HEK293T (cell line): ENCODE measurements around the gene TGFBR3.

Source experiments
- CTCF ChIA-PET: fragments of 350-600 bp; formaldehyde crosslinking; extraction: SDS; loops from one replicate; lab custom pipeline; 2021; ENCODE audit warnings: antibody characterized with exemption, inconsistent platforms; lab: Yijun Ruan, JAX
- POLR2A ChIA-PET: fragments of 350-600 bp; formaldehyde crosslinking; extraction: SDS; loops from one replicate; lab custom pipeline; 2020; ENCODE audit warnings: antibody characterized with exemption, inconsistent platforms; lab: Yijun Ruan, JAX
- DNase-seq: peaks from one replicate; pipeline ENCODE4 v3.0.0; 2012; ENCODE audit warnings: mixed read lengths; ENCODE audit errors: extremely low spot score
- ARNT ChIP-seq: fragments of 450-650 bp; IDR thresholded peaks from 2 replicates; pipeline ENCODE4 v1.6.1; 2017; ENCODE audit warnings: mild to moderate bottlenecking
- BHLHE40 ChIP-seq: fragments of 450-650 bp; IDR thresholded peaks from 2 replicates; pipeline ENCODE4 v1.6.1; 2016; ENCODE audit warnings: mild to moderate bottlenecking, moderate library complexity, borderline replicate concordance
- CTBP1 ChIP-seq: fragments of 450-650 bp; IDR thresholded peaks from 2 replicates; pipeline ENCODE4 v1.6.1; 2016; ENCODE audit warnings: borderline replicate concordance
- ELF4 ChIP-seq: fragments of 450-650 bp; IDR thresholded peaks from 2 replicates; pipeline ENCODE4 v1.6.1; 2017; ENCODE audit warnings: antibody characterized with exemption
- FOXA1 ChIP-seq: fragments of 450-650 bp; IDR thresholded peaks from 2 replicates; pipeline ENCODE4 v1.6.1; 2016; ENCODE audit warnings: mild to moderate bottlenecking
- FOXK2 ChIP-seq: fragments of 450-650 bp; IDR thresholded peaks from 2 replicates; pipeline ENCODE4 v1.6.1; 2016; ENCODE audit warnings: mild to moderate bottlenecking
- FOXM1 ChIP-seq: fragments of 450-650 bp; IDR thresholded peaks from 2 replicates; pipeline ENCODE4 v1.6.1; 2017; ENCODE audit warnings: mild to moderate bottlenecking, borderline replicate concordance
- HDGF ChIP-seq: fragments of 450-650 bp; IDR thresholded peaks from 2 replicates; pipeline ENCODE4 v1.6.1; 2017; ENCODE audit warnings: antibody characterized with exemption, borderline replicate concordance
- L3MBTL2 ChIP-seq: fragments of 450-650 bp; conservative IDR thresholded peaks from 2 replicates; pipeline ENCODE4 v1.6.1; 2016; ENCODE audit warnings: mild to moderate bottlenecking
- LEF1 ChIP-seq: fragments of 450-650 bp; IDR thresholded peaks from 2 replicates; pipeline ENCODE4 v1.6.1; 2017; ENCODE audit warnings: mild to moderate bottlenecking, borderline replicate concordance
- NFRKB ChIP-seq: fragments of 450-650 bp; IDR thresholded peaks from 2 replicates; pipeline ENCODE4 v1.6.1; 2016; ENCODE audit warnings: mild to moderate bottlenecking, moderate library complexity
- SP1 ChIP-seq: fragments of 450-650 bp; IDR thresholded peaks from 2 replicates; pipeline ENCODE4 v1.6.1; 2017
- SUZ12 ChIP-seq: fragments of 450-650 bp; IDR thresholded peaks from 2 replicates; pipeline ENCODE4 v1.6.1; 2016; ENCODE audit warnings: mild to moderate bottlenecking
- TARDBP ChIP-seq: fragments of 450-650 bp; IDR thresholded peaks from 2 replicates; pipeline ENCODE4 v1.6.1; 2016
- ZNF384 ChIP-seq: fragments of 450-650 bp; IDR thresholded peaks from 2 replicates; pipeline ENCODE4 v1.6.1; 2016
- TF ChIP-seq, protein P1 (sequence below): fragments of 450-650 bp; IDR thresholded peaks from 2 replicates; pipeline ENCODE4 v1.6.1; 2016

Gene TGFBR3

GRCh38 chr1:91712981-91713841 is 172.7 kb downstream of the TGFBR3 start:
- TF ChIP-seq FOXA1 (no peak), SUZ12 (no peak), SP1 (no peak), FOXM1 (no peak), NFRKB (no peak), FOXK2 (no peak), LEF1 (no peak), BHLHE40 (no peak), ARNT (no peak), ZNF384 (no peak), TARDBP (no peak), CTBP1 (no peak), ELF4 (no peak), L3MBTL2 (no peak), HDGF (no peak)
- TF ChIP-seq, protein P1, sequence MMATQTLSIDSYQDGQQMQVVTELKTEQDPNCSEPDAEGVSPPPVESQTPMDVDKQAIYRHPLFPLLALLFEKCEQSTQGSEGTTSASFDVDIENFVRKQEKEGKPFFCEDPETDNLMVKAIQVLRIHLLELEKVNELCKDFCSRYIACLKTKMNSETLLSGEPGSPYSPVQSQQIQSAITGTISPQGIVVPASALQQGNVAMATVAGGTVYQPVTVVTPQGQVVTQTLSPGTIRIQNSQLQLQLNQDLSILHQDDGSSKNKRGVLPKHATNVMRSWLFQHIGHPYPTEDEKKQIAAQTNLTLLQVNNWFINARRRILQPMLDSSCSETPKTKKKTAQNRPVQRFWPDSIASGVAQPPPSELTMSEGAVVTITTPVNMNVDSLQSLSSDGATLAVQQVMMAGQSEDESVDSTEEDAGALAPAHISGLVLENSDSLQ: no peak
- DNase-seq: no peak
- CTCF ChIA-PET: no interaction called here
- POLR2A ChIA-PET: no interaction called here

DNA sequence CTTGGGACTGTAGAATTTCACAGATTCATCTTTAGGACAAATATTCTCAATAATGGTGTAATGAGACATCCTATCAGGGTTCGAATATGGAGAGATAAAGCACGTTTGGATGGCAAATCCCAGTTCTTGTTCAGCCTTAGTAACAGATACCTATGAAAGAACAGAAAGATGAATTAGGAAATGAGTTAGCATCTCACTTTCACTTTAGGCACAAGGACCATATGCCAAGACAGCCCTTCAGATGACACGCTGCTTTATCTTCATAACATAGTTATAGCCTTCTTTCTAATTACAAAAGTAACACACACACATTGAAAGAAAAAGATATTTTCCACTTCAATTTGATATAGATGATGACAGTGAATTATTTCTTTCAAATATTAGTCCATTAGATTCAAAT is 173.6 kb downstream of the TGFBR3 start:
- POLR2A ChIA-PET: no interaction called here
- TF ChIP-seq FOXM1 (no peak), FOXA1 (no peak), SUZ12 (no peak), L3MBTL2 (no peak), ARNT (no peak), BHLHE40 (no peak), CTBP1 (no peak), ELF4 (no peak), TARDBP (no peak), ZNF384 (no peak), NFRKB (no peak), SP1 (no peak), FOXK2 (no peak), HDGF (no peak), LEF1 (no peak)
- TF ChIP-seq, protein P1: no peak
- CTCF ChIA-PET: no interaction called here
- no peak for DNase-seq

GRCh38 chr1:91711504-91712247 is 174.3 kb downstream of the TGFBR3 start:
- CTCF ChIA-PET: no interaction called here
- DNase-seq: no peak
- TF ChIP-seq FOXA1: no peak
- POLR2A ChIA-PET: no interaction called here

- CTCF ChIA-PET: no interaction called here
- TF ChIP-seq FOXM1: no peak
- TF ChIP-seq, protein P1: no peak
- no peak for TF ChIP-seq ARNT
- no peak for TF ChIP-seq CTBP1
- no peak for TF ChIP-seq HDGF
- TF ChIP-seq ELF4: no peak
- no peak for TF ChIP-seq ZNF384
- TF ChIP-seq BHLHE40: no peak
- TF ChIP-seq LEF1: no peak
- TF ChIP-seq SP1: no peak
- no peak for TF ChIP-seq FOXK2
- TF ChIP-seq NFRKB: no peak
- no peak for TF ChIP-seq L3MBTL2
- no peak for TF ChIP-seq FOXA1
- no peak for TF ChIP-seq SUZ12
- TF ChIP-seq TARDBP: no peak
- no peak for DNase-seq
- POLR2A ChIA-PET: no interaction called here
Observed at GRCh38 chr1:91710261-91710660, 175.7 kb downstream of the TGFBR3 start.

GRCh38 chr1:91708691-91709090 is 177.3 kb downstream of the TGFBR3 start:
- ChIA-PET POLR2A (no interaction called here), CTCF (no interaction called here)
- TF ChIP-seq BHLHE40 (no peak), SUZ12 (no peak), LEF1 (no peak), TARDBP (no peak), ELF4 (no peak), FOXM1 (no peak)
- TF ChIP-seq, protein P1: no peak

More at GRCh38 chr1:91708691-91709090, 177.3 kb downstream of the TGFBR3 start:
- no peak for DNase-seq
